Stimulated activated naive B cell treated with anti-CD40 and anti-IgM and Interleukin-4, amounts not matched to agents 10 μg/mL and 1 μg/mL and 100 μg/mL, for 72 hours (primary cell): Measurements from ENCODE around the gene DUSP2.
"Not testable (repeated sequence)": the region's sequence is repeated elsewhere in the genome, so short reads cannot be mapped to it uniquely, and the experiment has no call there.

Source experiments
- ATAC-seq, 2 donors: fragments of 150-1000 bp; cut with Tn5 transposase; replicated peaks; 2 replicates each; pipeline ENCODE4 v1.10.0; 2021; ENCODE audit warnings: moderate library complexity in 1 of 2
- DNase-seq: peaks from one replicate; pipeline ENCODE4 v3.0.0; 2021
- H3K27ac Mint-ChIP-seq: one replicate; pipeline ENCODE4 v1.8.0; 2022; ENCODE audit warnings: mild to moderate bottlenecking, mixed read lengths
- H3K27me3 Mint-ChIP-seq, 2 donors: one replicate each; pipeline ENCODE4 v1.8.0; 2022; ENCODE audit warnings: mixed read lengths in 2 of 2
- H3K36me3 Mint-ChIP-seq, 2 donors: one replicate each; pipeline ENCODE4 v1.8.0; 2022; ENCODE audit warnings: mixed read lengths in 2 of 2, mild to moderate bottlenecking in 1 of 2
- H3K4me1 Mint-ChIP-seq, 2 donors: one replicate each; pipeline ENCODE4 v1.8.0; 2022; ENCODE audit warnings: mixed read lengths in 2 of 2, mild to moderate bottlenecking in 1 of 2
- H3K4me3 Mint-ChIP-seq, 2 donors: one replicate each; pipeline ENCODE4 v1.8.0; 2022; ENCODE audit warnings: mild to moderate bottlenecking in 2 of 2, mixed read lengths in 2 of 2, moderate library complexity in 1 of 2
- H3K9me3 Mint-ChIP-seq, 2 donors: one replicate each; pipeline ENCODE4 v1.8.0; 2022; ENCODE audit warnings: mixed read lengths in 2 of 2, mild to moderate bottlenecking in 1 of 2

Gene DUSP2

GRCh38 chr2:96146881-96147592 lies 1.8 kb upstream of the DUSP2 start:
- H3K36me3 Mint-ChIP-seq: peaks cover 26 to 28% of the 10 kb centered on the region in 2 donors

GRCh38 chr2:96146153-96146880 lies 1.1 kb upstream of the DUSP2 start:
- H3K27me3 Mint-ChIP-seq: no peaks in the 10 kb centered on the region
- H3K4me1 Mint-ChIP-seq: peaks cover 54 to 90% of the 10 kb centered on the region in 2 donors
- peak; percentile 50 to 60 for ATAC-seq
- peak; percentile 95 for DNase-seq
- no peaks in the 10 kb centered on the region for H3K9me3 Mint-ChIP-seq
- peak overlapping the region; percentile 94 for H3K27ac Mint-ChIP-seq
- peaks cover 27 to 32% of the 10 kb centered on the region in 2 donors for H3K36me3 Mint-ChIP-seq
- peak overlapping the region; percentile 89 to 98 for H3K4me3 Mint-ChIP-seq

More at GRCh38 chr2:96146881-96147592, 1.8 kb upstream of the DUSP2 start:
- Mint-ChIP-seq H3K27me3 (no peaks in the 10 kb centered on the region), H3K27ac (peak overlapping the region; percentile 94), H3K4me1 (peaks cover 55 to 91% of the 10 kb centered on the region in 2 donors), H3K4me3 (peak overlapping the region; percentile 89 to 98), H3K9me3 (no peaks in the 10 kb centered on the region)
- DNase-seq (no peak), ATAC-seq (no peak)

- no peak for ATAC-seq
- peaks cover 57 to 89% of the 10 kb centered on the region in 2 donors for H3K4me1 Mint-ChIP-seq
- peak overlapping the region; percentile 89 to 98 for H3K4me3 Mint-ChIP-seq
- DNase-seq: no peak
- H3K36me3 Mint-ChIP-seq: peaks cover 27 to 32% of the 10 kb centered on the region in 2 donors
- H3K27ac Mint-ChIP-seq: peak overlapping the region; percentile 94
- no peaks in the 10 kb centered on the region for H3K27me3 Mint-ChIP-seq
- no peaks in the 10 kb centered on the region for H3K9me3 Mint-ChIP-seq
Observed at GRCh38 chr2:96145848-96146152, 560 bp upstream of the DUSP2 start.

GRCh38 chr2:96144481-96145035 lies 682 bp downstream of the DUSP2 start:
- Mint-ChIP-seq H3K9me3 (no peaks in the 10 kb centered on the region), H3K27me3 (no peaks in the 10 kb centered on the region), H3K27ac (peak overlapping the region; percentile 96), H3K36me3 (peaks cover 27 to 32% of the 10 kb centered on the region in 2 donors), H3K4me3 (peak overlapping the region; percentile 97 to 98), H3K4me1 (peaks cover 55 to 86% of the 10 kb centered on the region in 2 donors)
- DNase-seq: no peak
- ATAC-seq: no peak

- DNase-seq: no peak
- peak overlapping the region; percentile 97 to 98 for H3K4me3 Mint-ChIP-seq
- H3K27me3 Mint-ChIP-seq: no peaks in the 10 kb centered on the region
- H3K36me3 Mint-ChIP-seq: peaks cover 27 to 32% of the 10 kb centered on the region in 2 donors
- H3K9me3 Mint-ChIP-seq: no peaks in the 10 kb centered on the region
- H3K4me1 Mint-ChIP-seq: peaks cover 57 to 87% of the 10 kb centered on the region in 2 donors
- ATAC-seq: no peak
- peak overlapping the region; percentile 96 for H3K27ac Mint-ChIP-seq
Observed at GRCh38 chr2:96143848-96144480, 1.3 kb downstream of the DUSP2 start.

- Mint-ChIP-seq H3K4me3 (peak overlapping the region; percentile 97 to 98), H3K27me3 (no peaks in the 10 kb centered on the region), H3K27ac (peak overlapping the region; percentile 96), H3K4me1 (peaks cover 52 to 87% of the 10 kb centered on the region in 2 donors), H3K36me3 (peaks cover 27 to 32% of the 10 kb centered on the region in 2 donors), H3K9me3 (no peaks in the 10 kb centered on the region)
- ATAC-seq: no peak
- DNase-seq: no peak
Observed at GRCh38 chr2:96143231-96143847, 1.9 kb downstream of the DUSP2 start.

GRCh38 chr2:96142217-96143113 lies 2.8 kb downstream of the DUSP2 start:
- ATAC-seq: no peak
- Mint-ChIP-seq H3K36me3 (peaks cover 27 to 35% of the 10 kb centered on the region in 2 donors), H3K4me1 (peaks cover 45 to 82% of the 10 kb centered on the region in 2 donors), H3K4me3 (peak overlapping the region; percentile 97 to 98), H3K9me3 (no peaks in the 10 kb centered on the region), H3K27me3 (no peaks in the 10 kb centered on the region), H3K27ac (peak overlapping the region; percentile 96)
- no peak for DNase-seq

GRCh38 chr2:96141624-96141967 lies 3.6 kb downstream of the DUSP2 start:
- H3K27me3 Mint-ChIP-seq, DNase-seq, H3K9me3 Mint-ChIP-seq, ATAC-seq: not testable (repeated sequence)
- peak overlapping the region; percentile 96 for H3K27ac Mint-ChIP-seq
- peaks cover 36 to 73% of the 10 kb centered on the region in 2 donors for H3K4me1 Mint-ChIP-seq
- H3K36me3 Mint-ChIP-seq: peaks cover 27 to 35% of the 10 kb centered on the region in 2 donors
- H3K4me3 Mint-ChIP-seq: peak overlapping the region in 1 of 2 donors; percentile 97

GRCh38 chr2:96140941-96141623 lies 4.2 kb downstream of the DUSP2 start:
- Mint-ChIP-seq H3K4me1 (peaks cover 33 to 68% of the 10 kb centered on the region in 2 donors), H3K27ac (peak overlapping the region; percentile 79), H3K9me3 (no peaks in the 10 kb centered on the region), H3K36me3 (peaks cover 27 to 35% of the 10 kb centered on the region in 2 donors), H3K4me3 (peak overlapping the region in 1 of 2 donors; percentile 32), H3K27me3 (no peaks in the 10 kb centered on the region)
- no peak for DNase-seq
- no peak for ATAC-seq

- Mint-ChIP-seq H3K27ac (peak overlapping the region; percentile 42), H3K27me3 (no peaks in the 10 kb centered on the region), H3K36me3 (peaks cover 22 to 33% of the 10 kb centered on the region in 2 donors), H3K4me1 (peaks cover 27 to 56% of the 10 kb centered on the region in 2 donors), H3K4me3 (peak overlapping the region in 1 of 2 donors; percentile 39), H3K9me3 (no peaks in the 10 kb centered on the region)
- ATAC-seq (no peak), DNase-seq (no peak)
Observed at GRCh38 chr2:96139181-96139758, 6.0 kb downstream of the DUSP2 start.

- Mint-ChIP-seq H3K9me3 (no peaks in the 10 kb centered on the region), H3K27me3 (no peaks in the 10 kb centered on the region), H3K4me3 (peak within 1 kb of the TSS; percentile 39 to 44), H3K4me1 (peaks cover 26 to 48% of the 10 kb centered on the region in 2 donors), H3K36me3 (peaks cover 14 to 25% of the 10 kb centered on the region in 2 donors), H3K27ac (peak within 1 kb of the TSS; percentile 83)
- ATAC-seq: peak; percentile 75 to 77
- peak; percentile 65 for DNase-seq
Observed at GRCh38 chr2:96138179-96139145, 6.8 kb downstream of the DUSP2 start, which contains the start of gene ASTL. Gene ASTL (minus strand): TSS chr2:96138502. CDS start chr2:96138436, 66 bp downstream.
